Measurements from ENCODE around the gene PLBD2. TPM values are rescaled to one million over a fixed set of nuclear protein-coding genes. Genes with fewer than 3 reads are reported as not detected.

The PLBD2 gene
- polyA plus RNA-seq, 1 experiment: 16.0 TPM

DNA sequence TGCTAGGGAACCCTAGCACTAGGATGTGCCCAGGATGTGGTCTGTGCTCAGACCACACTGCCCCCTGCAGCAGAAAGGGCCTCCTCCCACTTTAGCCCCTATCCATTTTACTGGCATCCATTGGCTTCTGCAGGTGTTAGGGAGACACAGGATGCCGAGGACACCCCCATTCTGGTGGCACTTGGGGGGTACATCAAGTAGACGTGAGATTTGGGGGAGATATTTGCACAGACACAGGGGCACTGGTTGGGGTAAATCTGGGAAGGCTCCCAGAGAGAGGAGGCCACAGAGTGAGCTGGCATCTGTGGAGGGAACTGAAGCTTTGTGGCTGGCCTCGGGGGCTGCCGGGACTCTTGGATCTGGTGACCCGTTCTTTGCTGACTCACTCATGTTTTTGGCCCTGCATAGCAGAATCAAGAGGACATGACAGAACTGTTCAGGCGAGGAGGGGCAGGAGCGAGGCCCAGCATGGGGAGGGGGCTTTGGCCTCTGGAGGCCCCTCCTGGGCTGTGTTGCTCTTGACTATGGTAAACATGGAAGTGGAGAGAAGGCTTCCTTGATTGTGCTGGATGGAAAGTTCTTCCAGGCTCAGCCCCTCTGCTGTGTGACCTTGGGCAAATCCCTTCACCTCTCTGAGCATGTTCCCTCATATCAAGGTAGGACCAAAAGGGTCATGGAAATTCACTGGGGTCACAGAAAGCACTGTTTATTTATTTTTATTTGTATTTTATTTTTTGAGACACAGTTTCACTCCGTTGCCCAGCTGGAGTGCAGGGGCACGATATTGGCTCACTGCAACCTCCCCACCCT lies 1.8 kb downstream of the PLBD2 start:
- TF ChIP-seq, protein P1, sequence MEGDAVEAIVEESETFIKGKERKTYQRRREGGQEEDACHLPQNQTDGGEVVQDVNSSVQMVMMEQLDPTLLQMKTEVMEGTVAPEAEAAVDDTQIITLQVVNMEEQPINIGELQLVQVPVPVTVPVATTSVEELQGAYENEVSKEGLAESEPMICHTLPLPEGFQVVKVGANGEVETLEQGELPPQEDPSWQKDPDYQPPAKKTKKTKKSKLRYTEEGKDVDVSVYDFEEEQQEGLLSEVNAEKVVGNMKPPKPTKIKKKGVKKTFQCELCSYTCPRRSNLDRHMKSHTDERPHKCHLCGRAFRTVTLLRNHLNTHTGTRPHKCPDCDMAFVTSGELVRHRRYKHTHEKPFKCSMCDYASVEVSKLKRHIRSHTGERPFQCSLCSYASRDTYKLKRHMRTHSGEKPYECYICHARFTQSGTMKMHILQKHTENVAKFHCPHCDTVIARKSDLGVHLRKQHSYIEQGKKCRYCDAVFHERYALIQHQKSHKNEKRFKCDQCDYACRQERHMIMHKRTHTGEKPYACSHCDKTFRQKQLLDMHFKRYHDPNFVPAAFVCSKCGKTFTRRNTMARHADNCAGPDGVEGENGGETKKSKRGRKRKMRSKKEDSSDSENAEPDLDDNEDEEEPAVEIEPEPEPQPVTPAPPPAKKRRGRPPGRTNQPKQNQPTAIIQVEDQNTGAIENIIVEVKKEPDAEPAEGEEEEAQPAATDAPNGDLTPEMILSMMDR (IDR thresholded peaks at IDR 0.05; ENCODE audit: low read depth, low read length): 0 out of 2 replicates have a peak, but pooled peaks have one; percentile 27
- peaks cover 3% of the 10 kb centered on the region; the same call in 1 of the 2 replicates for H3K9me3 ChIP-seq (ENCODE audit: control insufficient read depth, insufficient read depth, low read length)
- H3K4me3 ChIP-seq (ENCODE audit: low read depth, low read length): peak overlapping the region; percentile 92
- DNase-seq (ENCODE audit: low read depth, low spot score): no peak
- H3K27me3 ChIP-seq (ENCODE audit: control insufficient read depth, insufficient read depth, low read length): peaks cover 2% of the 10 kb centered on the region
- ChIA-PET CTCF (no interaction called here), POLR2A (interaction anchor here (0.6 kb wide), 1 partner anchor 175 kb away, joined by 3 read pairs; the partner anchor contains the start of gene DDX54)
- no peak overlapping the region for H3K27ac ChIP-seq (ENCODE audit: low read depth, low read length)

DNA sequence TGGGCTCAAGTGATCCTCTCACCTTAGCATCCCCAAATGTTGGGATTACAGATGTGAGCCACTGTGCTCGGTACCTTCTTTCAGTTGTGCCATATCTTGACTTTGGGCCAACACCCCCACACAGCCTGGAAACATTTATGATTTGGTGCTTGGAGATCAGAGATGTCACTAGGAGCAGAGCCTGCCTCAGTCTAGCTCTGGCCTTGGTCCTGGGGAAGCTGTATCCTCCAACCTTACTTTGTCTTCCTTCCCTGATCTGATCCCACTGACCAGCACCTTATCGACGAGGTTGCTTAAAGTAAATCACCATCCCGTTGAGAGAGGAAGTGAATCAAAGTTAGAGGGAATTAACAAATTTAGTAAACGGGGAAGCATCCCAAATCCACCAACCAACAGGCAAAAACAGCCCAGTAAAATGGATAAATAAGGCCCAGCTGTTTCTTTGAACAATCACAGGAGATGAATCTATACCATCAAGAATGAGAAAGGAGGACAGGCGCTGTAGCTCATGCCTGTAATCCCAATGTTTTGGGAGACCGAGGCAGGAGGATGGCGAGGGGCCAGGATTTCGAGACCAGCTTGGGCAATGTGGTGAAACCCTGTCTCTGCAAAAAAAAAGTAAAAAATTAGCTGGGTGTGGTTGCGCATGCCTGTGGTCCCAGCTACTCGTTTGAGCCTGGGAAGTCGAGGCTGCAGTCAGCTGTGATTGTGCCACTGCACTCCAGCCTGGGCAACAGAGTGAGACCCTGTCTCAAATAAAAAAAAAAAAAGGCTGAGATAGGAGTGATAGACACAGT lies 3.4 kb downstream of the PLBD2 start:
- no peak overlapping the region for H3K4me3 ChIP-seq (ENCODE audit: low read depth, low read length)
- no peak for DNase-seq (ENCODE audit: low read depth, low spot score)
- ChIA-PET CTCF (no interaction called here), POLR2A (no interaction called here)
- no peak overlapping the region for H3K27ac ChIP-seq (ENCODE audit: low read depth, low read length)
- H3K27me3 ChIP-seq (ENCODE audit: control insufficient read depth, insufficient read depth, low read length): peaks cover 2% of the 10 kb centered on the region
- TF ChIP-seq, protein P1 (IDR thresholded peaks at IDR 0.05; ENCODE audit: low read depth, low read length): no peak
- H3K9me3 ChIP-seq (ENCODE audit: control insufficient read depth, insufficient read depth, low read length): peaks cover 3% of the 10 kb centered on the region; the same call in 1 of the 2 replicates

DNA sequence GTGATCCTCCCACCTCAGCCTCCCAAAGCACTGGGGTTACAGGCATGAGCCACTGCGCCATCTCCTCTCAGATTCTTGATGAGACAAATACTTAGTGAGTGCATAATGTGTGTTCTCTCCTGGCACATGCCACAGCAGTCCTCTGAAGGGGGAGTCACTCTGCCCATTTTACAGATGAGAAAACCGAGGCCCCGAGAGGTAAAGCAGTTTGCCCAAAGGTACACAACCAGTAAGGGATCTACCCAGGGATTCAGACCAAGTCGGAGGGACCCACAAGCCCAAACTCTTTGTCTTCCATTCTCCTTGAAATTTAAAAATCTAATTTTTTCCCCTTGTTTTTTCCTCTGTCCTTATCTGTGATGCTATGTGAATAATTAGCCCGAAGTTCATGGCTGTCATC lies 6.3 kb downstream of the PLBD2 start:
- Histone ChIP-seq H3K4me3 (ENCODE audit: low read depth, low read length) (no peak overlapping the region), H3K9me3 (ENCODE audit: control insufficient read depth, insufficient read depth, low read length) (no peaks in the 10 kb centered on the region; the same call in 1 of the 2 replicates), H3K27ac (ENCODE audit: low read depth, low read length) (no peak overlapping the region), H3K27me3 (ENCODE audit: control insufficient read depth, insufficient read depth, low read length) (no peaks in the 10 kb centered on the region)
- POLR2A ChIA-PET: no interaction called here
- TF ChIP-seq, protein P1 (IDR thresholded peaks at IDR 0.05; ENCODE audit: low read depth, low read length): no peak
- CTCF ChIA-PET: no interaction called here
- no peak for DNase-seq (ENCODE audit: low read depth, low spot score)

DNA sequence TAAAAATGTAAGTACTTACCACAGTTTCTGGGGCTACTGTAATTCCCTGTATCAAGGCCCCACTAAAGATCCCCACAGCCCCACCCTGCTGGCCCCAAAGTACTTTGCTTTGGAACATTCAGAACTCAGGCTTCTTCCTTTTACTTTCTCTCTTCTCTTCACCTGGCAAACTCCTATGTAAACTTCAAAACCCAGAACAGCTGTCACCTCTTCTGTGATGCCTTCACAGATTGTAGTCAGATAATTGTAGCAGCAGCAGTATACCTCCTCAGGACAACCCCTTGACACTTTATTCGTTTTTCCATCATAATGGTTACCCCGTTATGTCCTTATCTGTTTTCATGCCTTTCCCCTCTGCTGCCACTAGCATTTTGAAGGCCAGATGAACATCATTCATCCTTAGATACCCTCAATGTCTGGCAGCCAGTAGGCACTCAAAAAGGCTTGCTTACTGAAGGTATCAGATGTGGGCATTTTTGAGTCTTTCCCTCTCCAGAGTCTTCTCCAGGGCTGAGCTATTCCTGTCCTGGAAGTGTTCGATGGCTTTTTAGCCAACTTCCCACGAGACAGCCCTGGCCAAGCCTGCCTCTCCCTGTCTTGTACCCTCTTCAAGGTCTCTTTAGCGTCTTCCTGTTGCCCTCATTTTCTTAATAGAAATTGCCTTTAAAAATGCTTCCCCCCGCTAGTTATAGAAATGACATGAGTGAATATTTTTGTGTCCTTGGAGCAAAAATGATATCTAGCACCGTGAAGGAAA lies 7.4 kb downstream of the PLBD2 start:
- no peak for DNase-seq (ENCODE audit: low read depth, low spot score)
- H3K9me3 ChIP-seq (ENCODE audit: control insufficient read depth, insufficient read depth, low read length): no peaks in the 10 kb centered on the region; the same call in 1 of the 2 replicates
- H3K27ac ChIP-seq (ENCODE audit: low read depth, low read length): no peak overlapping the region
- ChIA-PET CTCF (no interaction called here), POLR2A (no interaction called here)
- TF ChIP-seq, protein P1 (IDR thresholded peaks at IDR 0.05; ENCODE audit: low read depth, low read length): no peak
- no peak overlapping the region for H3K4me3 ChIP-seq (ENCODE audit: low read depth, low read length)
- no peaks in the 10 kb centered on the region for H3K27me3 ChIP-seq (ENCODE audit: control insufficient read depth, insufficient read depth, low read length)

All from AG04450 (cell line).